Measurements from ENCODE around the gene NRROS. TPM values are rescaled to one million over a fixed set of nuclear protein-coding genes. Genes with fewer than 3 reads are reported as not detected.

Gene NRROS
- total and polyA plus RNA-seq, 2 donors from 2014 or later = 2.0 to 11.6 TPM

DNA sequence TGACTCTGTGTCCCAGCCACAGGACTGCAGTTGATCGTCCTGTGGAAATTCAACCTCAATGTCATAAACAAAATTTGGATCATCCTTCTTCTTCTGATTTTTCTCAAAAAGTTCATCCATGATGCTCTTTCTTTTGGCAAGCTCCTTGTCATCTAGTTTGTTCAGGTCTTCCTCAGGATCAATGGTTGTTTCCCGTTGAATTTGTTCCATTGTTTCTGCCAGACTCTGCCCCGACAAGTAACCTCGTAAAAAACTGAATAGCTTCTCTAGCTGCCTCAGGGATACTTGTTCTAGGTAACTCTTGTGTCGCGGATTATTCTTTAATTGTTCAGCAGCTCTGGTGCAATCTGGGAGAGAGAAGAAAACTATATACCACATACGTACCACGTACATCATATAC is 68.1 kb downstream of the NRROS start:
- H3K9ac ChIP-seq (ENCODE audit: low read length in 3 of 3) = no peak overlapping the region
- no peaks in the 10 kb centered on the region for H3K9me3 ChIP-seq (ENCODE audit: control insufficient read depth in 2 of 3, insufficient read depth in 1 of 3, low read length in 3 of 3)
- no peaks in the 10 kb centered on the region for H3K27me3 ChIP-seq (ENCODE audit: control insufficient read depth, insufficient read depth, low read length)
- H3K27ac ChIP-seq (ENCODE audit: low read depth in 2 of 2, low read length in 2 of 2) = no peak overlapping the region
- TF ChIP-seq, protein P1, sequence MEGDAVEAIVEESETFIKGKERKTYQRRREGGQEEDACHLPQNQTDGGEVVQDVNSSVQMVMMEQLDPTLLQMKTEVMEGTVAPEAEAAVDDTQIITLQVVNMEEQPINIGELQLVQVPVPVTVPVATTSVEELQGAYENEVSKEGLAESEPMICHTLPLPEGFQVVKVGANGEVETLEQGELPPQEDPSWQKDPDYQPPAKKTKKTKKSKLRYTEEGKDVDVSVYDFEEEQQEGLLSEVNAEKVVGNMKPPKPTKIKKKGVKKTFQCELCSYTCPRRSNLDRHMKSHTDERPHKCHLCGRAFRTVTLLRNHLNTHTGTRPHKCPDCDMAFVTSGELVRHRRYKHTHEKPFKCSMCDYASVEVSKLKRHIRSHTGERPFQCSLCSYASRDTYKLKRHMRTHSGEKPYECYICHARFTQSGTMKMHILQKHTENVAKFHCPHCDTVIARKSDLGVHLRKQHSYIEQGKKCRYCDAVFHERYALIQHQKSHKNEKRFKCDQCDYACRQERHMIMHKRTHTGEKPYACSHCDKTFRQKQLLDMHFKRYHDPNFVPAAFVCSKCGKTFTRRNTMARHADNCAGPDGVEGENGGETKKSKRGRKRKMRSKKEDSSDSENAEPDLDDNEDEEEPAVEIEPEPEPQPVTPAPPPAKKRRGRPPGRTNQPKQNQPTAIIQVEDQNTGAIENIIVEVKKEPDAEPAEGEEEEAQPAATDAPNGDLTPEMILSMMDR (IDR thresholded peaks at IDR 0.05; ENCODE audit: borderline replicate concordance, extremely low read depth, insufficient read depth) = no peak
- FAIRE-seq (no peak), DNase-seq (no peak)
- intact Hi-C loops (cut with DNase I) = no loop called here
- no peaks in the 10 kb centered on the region for H3K36me3 ChIP-seq (ENCODE audit: control insufficient read depth in 2 of 3, insufficient read depth in 3 of 3, low read length in 3 of 3)
- H3K4me3 ChIP-seq (ENCODE audit: low read length in 3 of 3) = no peak overlapping the region
- H3K4me1 ChIP-seq (ENCODE audit: control insufficient read depth in 2 of 3, insufficient read depth in 2 of 3, low read depth in 1 of 3, low read length in 3 of 3) = peaks cover 0 to 5% (median 0%) of the 10 kb centered on the region in 3 donors

- intact Hi-C loops (cut with DNase I) = no loop called here
- H3K9ac ChIP-seq (ENCODE audit: low read length in 3 of 3) = no peak overlapping the region
- H3K4me1 ChIP-seq (ENCODE audit: control insufficient read depth in 2 of 3, insufficient read depth in 2 of 3, low read depth in 1 of 3, low read length in 3 of 3) = peaks cover 0 to 7% (median 0%) of the 10 kb centered on the region in 3 donors
- H3K27me3 ChIP-seq (ENCODE audit: control insufficient read depth, insufficient read depth, low read length) = no peaks in the 10 kb centered on the region
- H3K27ac ChIP-seq (ENCODE audit: low read depth in 2 of 2, low read length in 2 of 2) = no peak overlapping the region
- no peaks in the 10 kb centered on the region for H3K9me3 ChIP-seq (ENCODE audit: control insufficient read depth in 2 of 3, insufficient read depth in 1 of 3, low read length in 3 of 3)
- no peak for DNase-seq
- no peak overlapping the region for H3K4me3 ChIP-seq (ENCODE audit: low read length in 3 of 3)
- TF ChIP-seq, protein P1 (IDR thresholded peaks at IDR 0.05; ENCODE audit: borderline replicate concordance, extremely low read depth, insufficient read depth) = no peak
- H3K36me3 ChIP-seq (ENCODE audit: control insufficient read depth in 2 of 3, insufficient read depth in 3 of 3, low read length in 3 of 3) = no peaks in the 10 kb centered on the region
- FAIRE-seq = no peak
These were observed 69.0 kb downstream of the NRROS start for GRCh38 chr3:196708467-196708866.

Other genes with a start within 250 kb of the NRROS start
- 46.9 TPM for gene UBXN7, start 207.3 kb upstream of the NRROS start, total RNA-seq
- 2.8 TPM for gene UBXN7, start 207.3 kb upstream of the NRROS start, polyA plus RNA-seq (ENCODE audit: insufficient read depth, low read depth, low replicate concordance)
- gene RNF168, start 135.9 kb upstream of the NRROS start, total RNA-seq = 19.5 TPM
- gene RNF168, start 135.9 kb upstream of the NRROS start, polyA plus RNA-seq (ENCODE audit: insufficient read depth, low read depth, low replicate concordance) = 3.2 TPM
- not detected for gene SMCO1, start 124.3 kb upstream of the NRROS start, total RNA-seq
- gene SMCO1, start 124.3 kb upstream of the NRROS start, polyA plus RNA-seq (ENCODE audit: insufficient read depth, low read depth, low replicate concordance) = not detected
- gene WDR53, start 71.1 kb upstream of the NRROS start, total RNA-seq = 12.3 TPM
- 9.0 TPM for gene WDR53, start 71.1 kb upstream of the NRROS start, polyA plus RNA-seq (ENCODE audit: insufficient read depth, low read depth, low replicate concordance)
- gene FBXO45, start 71.0 kb upstream of the NRROS start, total RNA-seq = 7.0 TPM
- gene FBXO45, start 71.0 kb upstream of the NRROS start, polyA plus RNA-seq (ENCODE audit: insufficient read depth, low read depth, low replicate concordance) = 2.5 TPM
- gene CEP19, start 72.6 kb downstream of the NRROS start, total RNA-seq = 1.5 TPM
- gene CEP19, start 72.6 kb downstream of the NRROS start, polyA plus RNA-seq (ENCODE audit: insufficient read depth, low read depth, low replicate concordance) = 2.6 TPM
- 19.6 TPM for gene PIGX, start 72.7 kb downstream of the NRROS start, total RNA-seq
- gene PIGX, start 72.7 kb downstream of the NRROS start, polyA plus RNA-seq (ENCODE audit: insufficient read depth, low read depth, low replicate concordance) = 15.7 TPM
- gene PAK2, start 100.2 kb downstream of the NRROS start, total RNA-seq = 67.1 TPM
- 13.4 TPM for gene PAK2, start 100.2 kb downstream of the NRROS start, polyA plus RNA-seq (ENCODE audit: insufficient read depth, low read depth, low replicate concordance)
- gene SENP5, start 228.2 kb downstream of the NRROS start, total RNA-seq = 27.5 TPM
- gene SENP5, start 228.2 kb downstream of the NRROS start, polyA plus RNA-seq (ENCODE audit: insufficient read depth, low read depth, low replicate concordance) = 5.8 TPM

Data from kidney (tissue), 14 donors.